Smooth muscle cell (in vitro differentiated cells): Measurements from ENCODE around the gene DPP6. TPM values are rescaled to one million over a fixed set of nuclear protein-coding genes. Genes with fewer than 3 reads are reported as not detected.

Source experiments
- DNase-seq: peaks from one replicate; lab custom pipeline; 2025; ENCODE audit not compliant: unreplicated experiment; lab: John Stamatoyannopoulos, UW
- H2AFZ ChIP-seq: fragments of 200-600 bp; sonication (generic); 2 replicates; pipeline ENCODE4 v1.6.0; 2016; ENCODE audit warnings: antibody characterized with exemption, low read depth, mild to moderate bottlenecking
- H3F3A ChIP-seq: fragments of 200-600 bp; sonication (generic); 2 replicates; pipeline ENCODE4 v1.6.0; 2017; ENCODE audit warnings: antibody characterized with exemption, low read depth
- H3K27ac ChIP-seq: fragments of 200-600 bp; sonication (generic); 2 replicates; pipeline ENCODE4 v1.5.1; 2016; ENCODE audit warnings: low read depth, mild to moderate bottlenecking
- H3K27me3 ChIP-seq: fragments of 200-600 bp; sonication (generic); 2 replicates; pipeline ENCODE4 v1.6.1; 2016; ENCODE audit warnings: low read depth, mild to moderate bottlenecking
- H3K36me3 ChIP-seq: fragments of 200-600 bp; sonication (generic); 2 replicates; pipeline ENCODE4 v1.5.1; 2016; ENCODE audit warnings: low read depth
- H3K4me1 ChIP-seq: fragments of 200-600 bp; sonication (generic); 2 replicates; pipeline ENCODE4 v1.5.1; 2016; ENCODE audit warnings: low read depth
- H3K4me2 ChIP-seq: fragments of 200-600 bp; sonication (generic); 2 replicates; pipeline ENCODE4 v1.6.0; 2016; ENCODE audit warnings: mild to moderate bottlenecking
- H3K4me3 ChIP-seq: fragments of 200-600 bp; sonication (generic); 2 replicates; pipeline ENCODE4 v1.5.1; 2016; ENCODE audit warnings: mild to moderate bottlenecking
- H3K79me2 ChIP-seq: fragments of 200-600 bp; sonication (generic); 2 replicates; pipeline ENCODE4 v1.6.0; 2016; ENCODE audit warnings: low read depth, mild to moderate bottlenecking
- H3K9ac ChIP-seq: fragments of 200-600 bp; sonication (generic); 2 replicates; pipeline ENCODE4 v1.6.0; 2016; ENCODE audit warnings: low read depth
- H3K9me3 ChIP-seq: fragments of 200-600 bp; sonication (generic); replicated peaks from 2 replicates; pipeline ENCODE4 v1.5.1; 2016; ENCODE audit warnings: low read depth
- H4K20me1 ChIP-seq: fragments of 200-600 bp; sonication (generic); 2 replicates; pipeline ENCODE4 v1.6.0; 2016; ENCODE audit warnings: low read depth
- WGBS: methylation state at CpG from one replicate; pipeline ENCODE4 v1.1.7; 2016; ENCODE audit warnings: low lambda C conversion rate; 5-methylcytosine and 5-hydroxymethylcytosine counted together
- polyA plus RNA-seq: library from polyadenylated mRNA; unstranded; fragments of >200 nt; fragmentation: Nextera tagmentation; extraction: Ambion mirVana; gene quantifications from 2 replicates; pipeline ENCODE4 v1.2.1, GENCODE V29; 2016
- total RNA-seq: library from RNA; depleted of rRNA; stranded (reverse); fragments of >200 nt; gene quantifications from 2 replicates; pipeline ENCODE4 v1.2.3, GENCODE V29; 2014
- TF ChIP-seq, protein P1 (sequence below): fragments of 200-600 bp; sonication (generic); IDR thresholded peaks from 2 replicates; pipeline ENCODE4 v1.5.1; 2017; ENCODE audit warnings: borderline replicate concordance, mild to moderate bottlenecking, antibody characterized with exemption; ENCODE audit not compliant: insufficient read depth, poor library complexity, severe bottlenecking

The DPP6 gene
- total and polyA plus RNA-seq, 2 experiments from 2014 or later, result 0.72 TPM; not detected in 1

DNA sequence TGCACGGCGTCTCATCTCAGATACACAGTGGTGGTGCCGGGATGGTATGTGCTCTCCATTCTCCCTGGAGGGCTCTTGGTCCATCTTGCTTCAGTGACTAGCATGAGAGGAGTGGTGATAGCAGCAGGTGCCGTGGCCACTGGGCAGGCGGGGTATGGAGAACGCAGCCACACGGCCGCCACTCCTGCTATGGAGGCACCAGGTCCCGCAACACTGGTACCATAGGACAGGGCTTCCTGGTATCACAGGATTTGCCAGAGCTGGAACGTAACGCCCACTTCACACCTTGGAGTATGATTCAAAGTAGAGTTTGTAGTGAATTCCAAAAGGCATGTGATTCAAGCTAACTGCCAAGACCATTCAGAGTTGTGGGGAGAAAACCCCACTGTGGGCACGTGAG is 284.1 kb downstream of the DPP6 start:
- TF ChIP-seq, protein P1, sequence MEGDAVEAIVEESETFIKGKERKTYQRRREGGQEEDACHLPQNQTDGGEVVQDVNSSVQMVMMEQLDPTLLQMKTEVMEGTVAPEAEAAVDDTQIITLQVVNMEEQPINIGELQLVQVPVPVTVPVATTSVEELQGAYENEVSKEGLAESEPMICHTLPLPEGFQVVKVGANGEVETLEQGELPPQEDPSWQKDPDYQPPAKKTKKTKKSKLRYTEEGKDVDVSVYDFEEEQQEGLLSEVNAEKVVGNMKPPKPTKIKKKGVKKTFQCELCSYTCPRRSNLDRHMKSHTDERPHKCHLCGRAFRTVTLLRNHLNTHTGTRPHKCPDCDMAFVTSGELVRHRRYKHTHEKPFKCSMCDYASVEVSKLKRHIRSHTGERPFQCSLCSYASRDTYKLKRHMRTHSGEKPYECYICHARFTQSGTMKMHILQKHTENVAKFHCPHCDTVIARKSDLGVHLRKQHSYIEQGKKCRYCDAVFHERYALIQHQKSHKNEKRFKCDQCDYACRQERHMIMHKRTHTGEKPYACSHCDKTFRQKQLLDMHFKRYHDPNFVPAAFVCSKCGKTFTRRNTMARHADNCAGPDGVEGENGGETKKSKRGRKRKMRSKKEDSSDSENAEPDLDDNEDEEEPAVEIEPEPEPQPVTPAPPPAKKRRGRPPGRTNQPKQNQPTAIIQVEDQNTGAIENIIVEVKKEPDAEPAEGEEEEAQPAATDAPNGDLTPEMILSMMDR, result no peak
- Histone ChIP-seq H3K79me2 (no peaks in the 10 kb centered on the region), H3K27me3 (no peaks in the 10 kb centered on the region), H3K9me3 (no peaks in the 10 kb centered on the region), H3K36me3 (no peaks in the 10 kb centered on the region), H3K4me2 (no peak overlapping the region), H3K9ac (no peak overlapping the region), H3K27ac (no peak overlapping the region), H2AFZ (no peak overlapping the region), H3K4me1 (peaks cover 8% of the 10 kb centered on the region), H4K20me1 (no peaks in the 10 kb centered on the region), H3F3A (no peaks in the 10 kb centered on the region), H3K4me3 (no peak overlapping the region)
- WGBS, result 90% methylated on average over 12 of the region's 12 CpGs
- DNase-seq, result no peak

DNA sequence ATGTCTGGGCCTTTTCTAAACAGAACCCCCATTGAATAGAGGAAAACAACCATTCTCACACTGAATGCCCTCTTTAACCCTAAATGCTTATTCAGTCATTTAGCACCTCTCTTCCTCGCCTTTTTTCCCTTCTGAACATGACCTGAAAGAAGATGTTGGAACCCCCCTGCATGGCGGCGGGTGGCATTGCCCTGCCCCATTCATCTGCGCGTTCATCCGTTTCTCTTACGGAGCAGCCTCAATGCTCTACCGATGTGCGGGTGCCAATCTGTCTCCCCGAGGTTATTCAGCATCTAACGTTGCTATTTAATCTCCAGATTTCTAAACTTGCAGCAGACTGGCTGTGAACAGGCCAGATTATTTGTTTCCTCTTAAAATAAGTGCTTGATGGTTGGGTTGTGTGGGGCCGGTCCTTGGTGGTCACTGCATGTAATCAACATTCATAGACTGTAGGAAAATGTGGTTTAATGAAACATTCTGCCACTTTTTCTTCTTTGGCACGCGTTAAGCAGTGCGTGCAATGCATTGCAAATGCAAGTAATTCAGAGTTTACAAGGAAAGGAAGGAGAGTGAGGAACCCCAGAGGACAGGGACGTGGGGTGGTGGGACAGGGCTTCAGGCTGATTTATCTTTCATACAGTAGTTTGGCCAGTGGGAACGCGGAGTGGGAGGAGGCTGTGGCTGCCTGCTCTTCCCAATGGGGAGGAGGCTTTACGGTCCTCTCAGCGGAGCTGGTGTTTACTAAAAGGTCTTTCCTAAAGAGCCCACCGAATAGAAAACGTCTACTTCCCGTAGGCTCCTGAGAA is 286.7 kb downstream of the DPP6 start:
- no peaks in the 10 kb centered on the region for H3F3A ChIP-seq
- no peaks in the 10 kb centered on the region for H3K79me2 ChIP-seq
- no peak for DNase-seq
- H3K4me1 ChIP-seq, result peaks cover 8% of the 10 kb centered on the region
- no peaks in the 10 kb centered on the region for H4K20me1 ChIP-seq
- no peak overlapping the region for H3K27ac ChIP-seq
- WGBS, result 82% methylated on average over 23 of the region's 23 CpGs
- no peak overlapping the region for H3K4me2 ChIP-seq
- no peaks in the 10 kb centered on the region for H3K36me3 ChIP-seq
- H3K9me3 ChIP-seq, result no peaks in the 10 kb centered on the region
- H3K4me3 ChIP-seq, result no peak overlapping the region
- no peak overlapping the region for H2AFZ ChIP-seq
- TF ChIP-seq, protein P1, result no peak
- H3K27me3 ChIP-seq, result no peaks in the 10 kb centered on the region
- H3K9ac ChIP-seq, result no peak overlapping the region

DNA sequence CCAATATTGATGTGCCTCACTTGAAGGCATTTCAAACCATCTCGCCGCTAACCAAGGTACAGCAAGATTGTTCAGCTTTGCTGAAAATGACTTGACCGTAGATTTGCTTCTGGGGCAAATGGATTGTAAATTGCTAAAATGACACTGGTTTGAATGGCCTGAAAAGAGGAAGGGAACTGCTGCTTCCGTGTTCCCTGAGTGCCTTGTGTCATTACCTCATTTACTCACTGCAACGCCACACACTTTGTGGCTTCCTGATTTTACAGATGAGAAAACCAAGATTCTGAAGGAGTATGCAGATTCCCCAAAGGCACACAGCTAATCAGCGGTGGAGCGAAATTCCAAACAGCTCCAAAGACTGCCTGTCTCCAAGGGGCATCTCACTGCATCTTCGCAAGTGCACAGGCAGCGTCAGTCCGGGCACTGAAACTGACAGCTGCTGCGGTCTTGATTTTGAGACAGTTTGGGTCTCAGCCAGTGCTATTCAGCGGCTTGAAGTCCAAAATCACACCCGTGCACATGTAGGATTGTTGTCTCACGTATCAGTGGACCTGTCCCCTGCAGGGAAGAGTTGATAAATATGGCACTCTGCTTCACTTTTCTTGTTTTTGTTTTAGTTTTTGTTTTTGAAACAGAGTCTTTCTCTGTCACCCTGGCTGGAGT is 290.9 kb downstream of the DPP6 start:
- no peak overlapping the region for H2AFZ ChIP-seq
- TF ChIP-seq, protein P1, result no peak
- H3K79me2 ChIP-seq, result no peaks in the 10 kb centered on the region
- H3K9me3 ChIP-seq, result no peaks in the 10 kb centered on the region
- H4K20me1 ChIP-seq, result no peaks in the 10 kb centered on the region
- no peak for DNase-seq
- no peaks in the 10 kb centered on the region for H3F3A ChIP-seq
- no peak overlapping the region for H3K4me3 ChIP-seq
- no peaks in the 10 kb centered on the region for H3K36me3 ChIP-seq
- no peak overlapping the region for H3K9ac ChIP-seq
- no peak overlapping the region for H3K4me2 ChIP-seq
- H3K27ac ChIP-seq, result no peak overlapping the region
- H3K27me3 ChIP-seq, result no peaks in the 10 kb centered on the region
- 82% methylated on average over 14 of the region's 14 CpGs for whole genome bisulfite sequencing
- H3K4me1 ChIP-seq, result peaks cover 8% of the 10 kb centered on the region
